Right lobe of liver (tissue), 4 donors: Measurements from ENCODE around the gene SLC28A1.

Experiments used
- POLR2A ChIP-seq: fragments of 450-650 bp; IDR thresholded peaks from one replicate; pipeline ENCODE4 v1.6.1; 2017; ENCODE audit warnings: antibody characterized with exemption, mild to moderate bottlenecking
- TF ChIP-seq, protein P1 (sequence below), 4 donors: fragments of 200-600 bp in 3 of 4; fragments of 450-650 bp in 1 of 4; IDR thresholded peaks; one replicate each; pipeline versions ENCODE4 v1.5.1 to v1.8.0; 2016 to 2022; ENCODE audit warnings: antibody characterized with exemption in 4 of 4, mild to moderate bottlenecking in 2 of 4
- donor health status: DM: no; HTN: no; CAD: no.
- donor health status: DM: no; HTN: no; CAD: no.
- donor health status: DM: no; HTN: yes; CAD: no.

DNA sequence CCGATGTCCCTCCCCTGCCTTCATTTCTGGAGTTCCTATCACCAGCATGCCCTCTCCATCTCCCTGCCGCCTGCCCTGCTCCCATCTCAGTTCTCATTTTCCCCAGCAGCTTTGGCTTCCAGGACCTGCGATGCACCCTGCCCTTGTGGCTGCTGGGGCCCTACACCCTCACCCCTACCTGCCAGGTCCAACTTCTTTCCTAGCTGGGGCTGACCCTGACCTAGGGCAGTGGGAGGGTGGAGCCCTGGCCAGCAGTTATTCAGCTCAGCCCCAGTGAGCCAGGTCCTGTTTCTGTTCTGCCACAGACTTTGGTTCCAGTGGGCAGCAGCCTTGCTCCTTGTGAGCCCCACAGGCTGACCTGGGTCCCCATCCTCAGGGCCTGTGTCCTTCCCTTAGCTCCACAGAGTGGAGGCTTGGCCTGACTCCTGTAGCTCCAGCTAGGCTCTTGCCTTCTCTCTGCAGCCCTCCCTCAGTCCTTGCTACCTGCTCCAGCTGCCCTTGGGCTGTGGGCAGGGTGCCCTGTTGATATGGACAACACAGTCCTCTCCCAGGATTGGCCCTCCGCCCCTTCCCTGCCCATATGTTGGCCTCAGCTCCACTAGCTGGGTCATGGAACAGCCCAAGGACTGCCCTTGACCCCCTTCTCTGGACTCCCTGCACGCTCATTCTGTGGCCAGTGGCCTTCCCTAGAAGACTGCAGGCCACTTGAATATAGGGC lies 62.5 kb downstream of the SLC28A1 start:
- TF ChIP-seq, protein P1, sequence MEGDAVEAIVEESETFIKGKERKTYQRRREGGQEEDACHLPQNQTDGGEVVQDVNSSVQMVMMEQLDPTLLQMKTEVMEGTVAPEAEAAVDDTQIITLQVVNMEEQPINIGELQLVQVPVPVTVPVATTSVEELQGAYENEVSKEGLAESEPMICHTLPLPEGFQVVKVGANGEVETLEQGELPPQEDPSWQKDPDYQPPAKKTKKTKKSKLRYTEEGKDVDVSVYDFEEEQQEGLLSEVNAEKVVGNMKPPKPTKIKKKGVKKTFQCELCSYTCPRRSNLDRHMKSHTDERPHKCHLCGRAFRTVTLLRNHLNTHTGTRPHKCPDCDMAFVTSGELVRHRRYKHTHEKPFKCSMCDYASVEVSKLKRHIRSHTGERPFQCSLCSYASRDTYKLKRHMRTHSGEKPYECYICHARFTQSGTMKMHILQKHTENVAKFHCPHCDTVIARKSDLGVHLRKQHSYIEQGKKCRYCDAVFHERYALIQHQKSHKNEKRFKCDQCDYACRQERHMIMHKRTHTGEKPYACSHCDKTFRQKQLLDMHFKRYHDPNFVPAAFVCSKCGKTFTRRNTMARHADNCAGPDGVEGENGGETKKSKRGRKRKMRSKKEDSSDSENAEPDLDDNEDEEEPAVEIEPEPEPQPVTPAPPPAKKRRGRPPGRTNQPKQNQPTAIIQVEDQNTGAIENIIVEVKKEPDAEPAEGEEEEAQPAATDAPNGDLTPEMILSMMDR (IDR thresholded peaks at IDR 0.05) = no peak
- no peak for TF ChIP-seq POLR2A
